Measurements from ENCODE around the gene CZIB.

Gene CZIB

GRCh38 chr1:53262000-53262399 is 41.6 kb upstream of the CZIB start:
- peaks cover 100% of the 10 kb centered on the region for H3K36me3 ChIP-seq (ENCODE audit: insufficient read depth, low read length)
- H3K79me2 ChIP-seq (ENCODE audit: insufficient read depth, low read length): no peaks in the 10 kb centered on the region
- no peaks in the 10 kb centered on the region for H3F3A ChIP-seq (ENCODE audit: insufficient read depth, low read length)
- H3K4me3 ChIP-seq (ENCODE audit: low read depth, low read length, poor library complexity, severe bottlenecking): no peak overlapping the region
- no peaks in the 10 kb centered on the region for H4K20me1 ChIP-seq (ENCODE audit: insufficient read depth, low read length)
- no peaks in the 10 kb centered on the region for H3K9me2 ChIP-seq (ENCODE audit: low read depth, low read length)
- no peaks in the 10 kb centered on the region for H3K27me3 ChIP-seq (ENCODE audit: insufficient read depth, low read length)
- H3K27ac ChIP-seq (ENCODE audit: low read depth, low read length, poor library complexity, severe bottlenecking): no peak overlapping the region
- no peaks in the 10 kb centered on the region for H3K4me1 ChIP-seq (ENCODE audit: insufficient read depth, low read length, severe bottlenecking)
- no peak overlapping the region for H3K4me2 ChIP-seq (ENCODE audit: low read length)
- no peaks in the 10 kb centered on the region for H3K9me3 ChIP-seq (ENCODE audit: low read length)
- no peak for TF ChIP-seq EZH2 (IDR thresholded peaks at IDR 0.05; ENCODE audit: borderline replicate concordance, low read length)
- no peak for TF ChIP-seq CTCF (IDR thresholded peaks at IDR 0.05; ENCODE audit: low read length)
- H3K9ac ChIP-seq (ENCODE audit: low read length): no peak overlapping the region
- no peak overlapping the region for H2AFZ ChIP-seq (ENCODE audit: low read length)

GRCh38 chr1:53260631-53261247 is 40.3 kb upstream of the CZIB start:
- H3K4me2 ChIP-seq (ENCODE audit: low read length): no peak overlapping the region
- H3K9ac ChIP-seq (ENCODE audit: low read length): no peak overlapping the region
- no peak overlapping the region for H3K4me3 ChIP-seq (ENCODE audit: low read depth, low read length, poor library complexity, severe bottlenecking)
- peaks cover 100% of the 10 kb centered on the region for H3K36me3 ChIP-seq (ENCODE audit: insufficient read depth, low read length)
- TF ChIP-seq CTCF (IDR thresholded peaks at IDR 0.05; ENCODE audit: low read length) (no peak), EZH2 (IDR thresholded peaks at IDR 0.05; ENCODE audit: borderline replicate concordance, low read length) (no peak)
- no peak overlapping the region for H2AFZ ChIP-seq (ENCODE audit: low read length)
- H3K9me3 ChIP-seq (ENCODE audit: low read length): no peaks in the 10 kb centered on the region
- no peaks in the 10 kb centered on the region for H3K79me2 ChIP-seq (ENCODE audit: insufficient read depth, low read length)
- no peaks in the 10 kb centered on the region for H3K27me3 ChIP-seq (ENCODE audit: insufficient read depth, low read length)
- H4K20me1 ChIP-seq (ENCODE audit: insufficient read depth, low read length): no peaks in the 10 kb centered on the region
- H3K4me1 ChIP-seq (ENCODE audit: insufficient read depth, low read length, severe bottlenecking): no peaks in the 10 kb centered on the region
- H3F3A ChIP-seq (ENCODE audit: insufficient read depth, low read length): no peaks in the 10 kb centered on the region
- H3K27ac ChIP-seq (ENCODE audit: low read depth, low read length, poor library complexity, severe bottlenecking): no peak overlapping the region
- no peaks in the 10 kb centered on the region for H3K9me2 ChIP-seq (ENCODE audit: low read depth, low read length)

GRCh38 chr1:53259932-53260331 is 39.5 kb upstream of the CZIB start:
- Histone ChIP-seq H3K9ac (ENCODE audit: low read length) (no peak overlapping the region), H3K4me3 (ENCODE audit: low read depth, low read length, poor library complexity, severe bottlenecking) (no peak overlapping the region), H2AFZ (ENCODE audit: low read length) (no peak overlapping the region), H3F3A (ENCODE audit: insufficient read depth, low read length) (no peaks in the 10 kb centered on the region), H3K79me2 (ENCODE audit: insufficient read depth, low read length) (no peaks in the 10 kb centered on the region), H4K20me1 (ENCODE audit: insufficient read depth, low read length) (no peaks in the 10 kb centered on the region), H3K4me1 (ENCODE audit: insufficient read depth, low read length, severe bottlenecking) (no peaks in the 10 kb centered on the region), H3K4me2 (ENCODE audit: low read length) (no peak overlapping the region), H3K27ac (ENCODE audit: low read depth, low read length, poor library complexity, severe bottlenecking) (no peak overlapping the region), H3K36me3 (ENCODE audit: insufficient read depth, low read length) (peaks cover 100% of the 10 kb centered on the region), H3K9me3 (ENCODE audit: low read length) (no peaks in the 10 kb centered on the region), H3K9me2 (ENCODE audit: low read depth, low read length) (no peaks in the 10 kb centered on the region), H3K27me3 (ENCODE audit: insufficient read depth, low read length) (no peaks in the 10 kb centered on the region)
- no peak for TF ChIP-seq CTCF (IDR thresholded peaks at IDR 0.05; ENCODE audit: low read length)
- TF ChIP-seq EZH2 (IDR thresholded peaks at IDR 0.05; ENCODE audit: borderline replicate concordance, low read length): no peak

Measured in OCI-LY1 (cell line).